Lung (tissue), 12 donors: ENCODE results near the gene MFAP2. TPM values are rescaled to one million over a fixed set of nuclear protein-coding genes. Genes with fewer than 3 reads are reported as not detected.

Experiments
- ATAC-seq: fragments of 200-7000 bp; cut with Tn5 transposase; one replicate; pipeline ENCODE4 v1.9.1; 2020; ENCODE audit warnings: moderate number of reproducible peaks; ENCODE audit not compliant: insufficient read depth, low FRiP score
- DNase-seq, 3 donors: peaks; one replicate each; pipeline ENCODE4 v3.0.0-alpha.2; 2013 to 2017
- H3K27ac ChIP-seq, 2 donors: one replicate each; pipeline ENCODE4 v1.5.1; 2013; ENCODE audit warnings: mild to moderate bottlenecking in 2 of 2, moderate library complexity in 2 of 2, control low read depth in 1 of 2, inconsistent platforms in 1 of 2, low read depth in 1 of 2, low read length in 1 of 2
- H3K27me3 ChIP-seq, 3 donors: one replicate each; pipeline ENCODE4 v1.5.1; 2013; ENCODE audit warnings: low read length in 2 of 3; ENCODE audit not compliant: control insufficient read depth in 3 of 3, insufficient read depth in 3 of 3
- H3K36me3 ChIP-seq, 4 donors: one replicate each; pipeline ENCODE4 v1.5.1; 2013; ENCODE audit warnings: low read length in 4 of 4, mild to moderate bottlenecking in 1 of 4, moderate library complexity in 1 of 4; ENCODE audit not compliant: control insufficient read depth in 4 of 4, insufficient read depth in 4 of 4
- H3K4me1 ChIP-seq, 5 donors: one replicate each; pipeline ENCODE4 v1.5.1; 2013; ENCODE audit warnings: low read length in 5 of 5, mild to moderate bottlenecking in 2 of 5, moderate library complexity in 1 of 5; ENCODE audit not compliant: control insufficient read depth in 5 of 5, insufficient read depth in 5 of 5
- H3K4me3 ChIP-seq: one replicate; pipeline ENCODE4 v1.5.1; 2013; ENCODE audit warnings: mild to moderate bottlenecking, control low read depth, moderate library complexity
- H3K9ac ChIP-seq, 2 donors: one replicate each; pipeline ENCODE4 v1.5.1; 2013; ENCODE audit warnings: low read length in 2 of 2, control low read depth in 1 of 2; ENCODE audit not compliant: insufficient read depth in 1 of 2
- H3K9me3 ChIP-seq, 4 donors: one replicate each; pipeline ENCODE4 v1.5.1; 2013; ENCODE audit warnings: low read length in 3 of 4, mild to moderate bottlenecking in 1 of 4, moderate library complexity in 1 of 4; ENCODE audit not compliant: control insufficient read depth in 4 of 4, insufficient read depth in 3 of 4
- CTCF ChIP-seq: IDR thresholded peaks from 2 replicates; pipeline ENCODE4 v1.5.1; 2012; ENCODE audit warnings: mild to moderate bottlenecking; ENCODE audit errors: control extremely low read depth, extremely low read depth
- WGBS, 2 donors: extraction: QIAGEN DNeasy Blood & Tissue Kit; methylation state at CpG; one replicate each; pipeline ENCODE4 v1.1.7; 2013; 5-methylcytosine and 5-hydroxymethylcytosine counted together
- polyA plus RNA-seq, 2 donors: library from polyadenylated mRNA; stranded (reverse); fragments of 200-250 nt; gene quantifications; one replicate each; pipeline ENCODE4 v1.2.1, GENCODE V29; 2013
- total RNA-seq, 2 donors: library from RNA; depleted of rRNA in 1 of 2; stranded (reverse); fragments of >200 nt in 1 of 2; gene quantifications; one replicate each; pipeline ENCODE4 v1.2.1, GENCODE V29; 2014 to 2021
- donor health status: control.
- donor health status: control.
- donor health status: Bipolar disorder and iron deficiency.
- donor health status: healthy.
- donor health status: DM: yes; HTN: yes; CAD: no.

MFAP2 gene
- total and polyA plus RNA-seq, 4 donors, result 7.4 to 28.5 (median 12.5) TPM

- 11 to 15% methylated on average over 40 to 44 of the region's 44 CpGs for WGBS, 2 donors
- Histone ChIP-seq H3K4me3 (no peak overlapping the region), H3K9ac (peak overlapping the region in 1 of 2 donors; percentile 4), H3K27ac (peak overlapping the region in 1 of 2 donors; percentile 13), H3K4me1 (peaks cover 0 to 39% (median 11%) of the 10 kb centered on the region in 5 donors), H3K27me3 (no peaks in the 10 kb centered on the region), H3K36me3 (peaks cover 0 to 17% (median 0%) of the 10 kb centered on the region in 4 donors), H3K9me3 (no peaks in the 10 kb centered on the region)
- no peak for ATAC-seq
- TF ChIP-seq CTCF, result no peak
- DNase-seq, result peak; percentile 90 to 93 (median 91)
Measured at GRCh38 chr1:16979475-16980327, 719 bp downstream of the MFAP2 start.

- 41 to 50% methylated on average over 20 of the region's 20 CpGs for WGBS, 2 donors
- Histone ChIP-seq H3K27me3 (no peaks in the 10 kb centered on the region), H3K27ac (peak overlapping the region in 1 of 2 donors; percentile 21), H3K9me3 (no peaks in the 10 kb centered on the region), H3K36me3 (peaks cover 0 to 17% (median 0%) of the 10 kb centered on the region in 4 donors), H3K9ac (peak overlapping the region in 1 of 2 donors; percentile 4), H3K4me1 (peaks cover 0 to 34% (median 11%) of the 10 kb centered on the region in 5 donors), H3K4me3 (no peak overlapping the region)
- DNase-seq, result peak; percentile 66 to 89 (median 71)
- no peak for TF ChIP-seq CTCF
- no peak for ATAC-seq
Measured at GRCh38 chr1:16978567-16979474, 1.6 kb downstream of the MFAP2 start.

GRCh38 chr1:16978139-16978538 is 2.3 kb downstream of the MFAP2 start:
- Histone ChIP-seq H3K27me3 (no peaks in the 10 kb centered on the region), H3K36me3 (peaks cover 0 to 19% (median 2%) of the 10 kb centered on the region in 4 donors), H3K4me3 (no peak overlapping the region), H3K9ac (no peak overlapping the region), H3K9me3 (no peaks in the 10 kb centered on the region), H3K27ac (peak overlapping the region in 1 of 2 donors; percentile 5), H3K4me1 (peaks cover 0 to 28% (median 11%) of the 10 kb centered on the region in 5 donors)
- TF ChIP-seq CTCF, result no peak
- DNase-seq (no peak), ATAC-seq (no peak)
- 79 to 94% methylated on average over 4 of the region's 4 CpGs for WGBS, 2 donors
